AG04450 (cell line): ENCODE results near the gene RPTOR. TPM values are rescaled to one million over a fixed set of nuclear protein-coding genes. Genes with fewer than 3 reads are reported as not detected.

Experiments
- CTCF ChIA-PET: fragments of 300-600, 350-600 bp; formaldehyde crosslinking; extraction: SDS; loops from one replicate; lab custom pipeline; 2022; ENCODE audit warnings: antibody characterized with exemption, inconsistent platforms; lab: Charles Lee
- POLR2A ChIA-PET: fragments of 350-600 bp; formaldehyde crosslinking; extraction: SDS; loops from one replicate; lab custom pipeline; 2021; ENCODE audit warnings: antibody characterized with exemption, inconsistent platforms; lab: Yijun Ruan, JAX
- DNase-seq: peaks from one replicate; pipeline ENCODE4 v3.0.0-alpha.2; 2011; ENCODE audit warnings: low read depth, low spot score
- H3K27ac ChIP-seq: one replicate; pipeline ENCODE4 v1.5.1; 2012; ENCODE audit warnings: low read depth, low read length, control low read depth
- H3K27me3 ChIP-seq: one replicate; pipeline ENCODE4 v1.6.0; 2012; ENCODE audit warnings: low read length; ENCODE audit not compliant: control insufficient read depth, insufficient read depth
- H3K4me3 ChIP-seq: 2 replicates; pipeline ENCODE4 v1.5.1; 2011; ENCODE audit warnings: mild to moderate bottlenecking, low read depth, low read length, control low read depth
- H3K9me3 ChIP-seq: 2 replicates; pipeline ENCODE4 v1.5.1; 2012; ENCODE audit warnings: low read length; ENCODE audit not compliant: control insufficient read depth, insufficient read depth
- polyA plus RNA-seq: library from polyadenylated mRNA; depleted of rRNA; stranded (reverse); fragments of >200 nt; gene quantifications from 2 replicates; pipeline ENCODE4 v1.2.3, GENCODE V29; 2011
- TF ChIP-seq, protein P1 (sequence below): IDR thresholded peaks from 2 replicates; pipeline ENCODE4 v1.5.1; 2011; ENCODE audit warnings: low read depth, low read length, control low read depth, inconsistent platforms

RPTOR gene
- polyA plus RNA-seq, 1 experiment: 6.2 TPM

- Histone ChIP-seq H3K27me3 (no peaks in the 10 kb centered on the region), H3K4me3 (no peak overlapping the region), H3K27ac (no peak overlapping the region), H3K9me3 (no peaks in the 10 kb centered on the region)
- TF ChIP-seq, protein P1, sequence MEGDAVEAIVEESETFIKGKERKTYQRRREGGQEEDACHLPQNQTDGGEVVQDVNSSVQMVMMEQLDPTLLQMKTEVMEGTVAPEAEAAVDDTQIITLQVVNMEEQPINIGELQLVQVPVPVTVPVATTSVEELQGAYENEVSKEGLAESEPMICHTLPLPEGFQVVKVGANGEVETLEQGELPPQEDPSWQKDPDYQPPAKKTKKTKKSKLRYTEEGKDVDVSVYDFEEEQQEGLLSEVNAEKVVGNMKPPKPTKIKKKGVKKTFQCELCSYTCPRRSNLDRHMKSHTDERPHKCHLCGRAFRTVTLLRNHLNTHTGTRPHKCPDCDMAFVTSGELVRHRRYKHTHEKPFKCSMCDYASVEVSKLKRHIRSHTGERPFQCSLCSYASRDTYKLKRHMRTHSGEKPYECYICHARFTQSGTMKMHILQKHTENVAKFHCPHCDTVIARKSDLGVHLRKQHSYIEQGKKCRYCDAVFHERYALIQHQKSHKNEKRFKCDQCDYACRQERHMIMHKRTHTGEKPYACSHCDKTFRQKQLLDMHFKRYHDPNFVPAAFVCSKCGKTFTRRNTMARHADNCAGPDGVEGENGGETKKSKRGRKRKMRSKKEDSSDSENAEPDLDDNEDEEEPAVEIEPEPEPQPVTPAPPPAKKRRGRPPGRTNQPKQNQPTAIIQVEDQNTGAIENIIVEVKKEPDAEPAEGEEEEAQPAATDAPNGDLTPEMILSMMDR: no peak
- no peak for DNase-seq
- POLR2A ChIA-PET: interaction anchor here (0.8 kb wide), 1 partner anchor 8 kb away, joined by 3 read pairs; no protein-coding TSS in a partner anchor
- CTCF ChIA-PET: no interaction called here
Observed at GRCh38 chr17:80629298-80630028, 84.8 kb downstream of the RPTOR start.

DNA sequence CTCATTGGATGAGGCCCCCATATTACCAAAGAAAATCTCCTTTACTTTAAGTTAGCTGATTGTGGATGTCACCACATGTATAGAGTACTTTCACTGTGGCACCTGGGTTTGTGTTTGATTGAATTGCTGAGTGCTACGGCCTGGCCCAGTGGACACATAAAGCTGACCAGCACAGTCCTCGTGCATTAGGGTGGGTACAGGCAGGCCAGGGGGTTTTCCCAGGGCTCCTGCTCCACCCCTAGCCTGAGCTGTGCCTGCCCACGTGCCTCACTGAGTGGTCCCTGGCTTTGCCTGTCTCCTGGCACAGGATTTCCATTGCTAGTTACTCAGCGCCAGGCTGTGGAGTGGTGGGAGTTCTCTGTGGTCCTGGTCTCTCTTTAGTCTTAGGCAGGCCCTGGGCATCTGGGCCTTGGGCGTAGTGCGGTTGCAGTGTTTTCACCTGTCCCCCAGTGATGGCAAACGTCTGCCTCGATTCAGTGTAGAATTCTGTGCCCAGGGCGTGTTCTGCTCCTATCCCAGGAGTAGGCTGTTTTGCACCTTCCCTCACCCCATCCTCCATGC is 86.0 kb downstream of the RPTOR start:
- Histone ChIP-seq H3K27me3 (no peaks in the 10 kb centered on the region), H3K9me3 (no peaks in the 10 kb centered on the region), H3K27ac (no peak overlapping the region), H3K4me3 (no peak overlapping the region)
- DNase-seq: no peak
- TF ChIP-seq, protein P1: no peak
- ChIA-PET POLR2A (no interaction called here), CTCF (no interaction called here)

GRCh38 chr17:80631142-80632045 is 86.8 kb downstream of the RPTOR start:
- H3K9me3 ChIP-seq: no peaks in the 10 kb centered on the region
- TF ChIP-seq, protein P1: no peak
- H3K27ac ChIP-seq: no peak overlapping the region
- no peak overlapping the region for H3K4me3 ChIP-seq
- DNase-seq: no peak
- H3K27me3 ChIP-seq: no peaks in the 10 kb centered on the region
- ChIA-PET POLR2A (no interaction called here), CTCF (no interaction called here)

GRCh38 chr17:80632046-80632581 is 87.5 kb downstream of the RPTOR start:
- ChIA-PET POLR2A (no interaction called here), CTCF (no interaction called here)
- no peak overlapping the region for H3K27ac ChIP-seq
- TF ChIP-seq, protein P1: no peak
- no peaks in the 10 kb centered on the region; the same call in 1 of the 2 replicates for H3K9me3 ChIP-seq
- DNase-seq: no peak
- H3K4me3 ChIP-seq: no peak overlapping the region
- no peaks in the 10 kb centered on the region for H3K27me3 ChIP-seq
